NCI-H1105 treated with DMSO at 0.1 percent for 48 hours (cell line): ENCODE data around the gene SMAD3.

Experiments
- DNase-seq: peaks from one replicate; lab custom pipeline; 2025; lab: John Stamatoyannopoulos, UW

Gene SMAD3

GRCh38 chr15:67036775-67037555 is 28.4 kb upstream of the SMAD3 start:
- no peak for DNase-seq

- DNase-seq = no peak
Observed at GRCh38 chr15:67037694-67038093, 27.7 kb upstream of the SMAD3 start.

GRCh38 chr15:67038736-67039135 is 26.7 kb upstream of the SMAD3 start:
- DNase-seq = no peak

- DNase-seq = no peak
Observed at GRCh38 chr15:67039384-67040075, 25.9 kb upstream of the SMAD3 start.

GRCh38 chr15:67040277-67040676 is 25.1 kb upstream of the SMAD3 start:
- DNase-seq = no peak

- DNase-seq = no peak
Observed at GRCh38 chr15:67042551-67043142, 22.8 kb upstream of the SMAD3 start.

- no peak for DNase-seq
Observed at GRCh38 chr15:67043939-67044771, 21.2 kb upstream of the SMAD3 start.

- DNase-seq = no peak
Observed at GRCh38 chr15:67047149-67047661, 18.2 kb upstream of the SMAD3 start.

GRCh38 chr15:67048281-67049279 is 16.8 kb upstream of the SMAD3 start:
- no peak for DNase-seq

- DNase-seq = no peak
Observed at GRCh38 chr15:67049351-67050044, 15.9 kb upstream of the SMAD3 start.

GRCh38 chr15:67050062-67050461 is 15.3 kb upstream of the SMAD3 start:
- DNase-seq = no peak

- DNase-seq = no peak
Observed at GRCh38 chr15:67050522-67051087, 14.8 kb upstream of the SMAD3 start.

- DNase-seq = no peak
Observed at GRCh38 chr15:67051088-67052045, 14.0 kb upstream of the SMAD3 start.

GRCh38 chr15:67054676-67055075 is 10.7 kb upstream of the SMAD3 start:
- no peak for DNase-seq

GRCh38 chr15:67059127-67059553 is 6.3 kb upstream of the SMAD3 start:
- no peak for DNase-seq

- no peak for DNase-seq
Observed at GRCh38 chr15:67061811-67062368, 3.5 kb upstream of the SMAD3 start.

GRCh38 chr15:67062369-67062985 is 2.9 kb upstream of the SMAD3 start:
- DNase-seq = no peak
